ENCODE measurements around the gene LARP1.
A peak's percentile ranks its signal among the peaks of the same experiment; 100 is the strongest.
"Not testable (repeated sequence)": the region's sequence is repeated elsewhere in the genome, so short reads cannot be mapped to it uniquely, and the experiment has no call there.

The LARP1 gene

GRCh38 chr5:154734370-154735248 lies 20.6 kb upstream of the LARP1 start:
- intact Hi-C loops (cut with DNase I) = no loop called here
- no peak for DNase-seq

GRCh38 chr5:154735362-154735761 lies 19.8 kb upstream of the LARP1 start:
- not testable (repeated sequence) for DNase-seq

GRCh38 chr5:154736372-154736771 lies 18.8 kb upstream of the LARP1 start:
- intact Hi-C loops (cut with DNase I); DNase-seq: not testable (repeated sequence)

More at GRCh38 chr5:154735362-154735761, 19.8 kb upstream of the LARP1 start:
- intact Hi-C loops (cut with DNase I) = not testable (repeated sequence)

GRCh38 chr5:154737667-154738320 lies 17.4 kb upstream of the LARP1 start:
- DNase-seq = no peak
- intact Hi-C loops (cut with DNase I) = no loop called here

- intact Hi-C loops (cut with DNase I) = no loop called here
- DNase-seq = peak in 8 of 10 donors; percentile 23 to 93 (median 49)
These were observed 14.7 kb upstream of the LARP1 start for GRCh38 chr5:154740483-154740882.

- intact Hi-C loops (cut with DNase I) = no loop called here
These were observed 14.2 kb upstream of the LARP1 start for GRCh38 chr5:154740957-154741356.

GRCh38 chr5:154741415-154741814 lies 13.8 kb upstream of the LARP1 start:
- intact Hi-C loops (cut with DNase I) = no loop called here
- peak in 1 of 10 donors; percentile 55 for DNase-seq

More at GRCh38 chr5:154740957-154741356, 14.2 kb upstream of the LARP1 start:
- peak in 9 of 10 donors; percentile 32 to 94 (median 73) for DNase-seq

- peak in 2 of 10 donors; percentile 24 to 57 for DNase-seq
- intact Hi-C loops (cut with DNase I) = no loop called here
These were observed 11.4 kb upstream of the LARP1 start for GRCh38 chr5:154743812-154744211.

- intact Hi-C loops (cut with DNase I) = no loop called here
- no peak for DNase-seq
These were observed 9.8 kb upstream of the LARP1 start for GRCh38 chr5:154745349-154745748.

GRCh38 chr5:154749491-154749890 lies 5.7 kb upstream of the LARP1 start:
- intact Hi-C loops (cut with DNase I) = no loop called here
- no peak for DNase-seq

- DNase-seq; intact Hi-C loops (cut with DNase I): not testable (repeated sequence)
These were observed 4.5 kb upstream of the LARP1 start for GRCh38 chr5:154750641-154751040.

GRCh38 chr5:154751854-154752253 lies 3.3 kb upstream of the LARP1 start:
- intact Hi-C loops (cut with DNase I) = no loop called here

GRCh38 chr5:154753792-154754191 lies 1.4 kb upstream of the LARP1 start:
- intact Hi-C loops (cut with DNase I) = no loop called here
- DNase-seq = peak in 3 of 10 donors; percentile 15 to 73 (median 28)

More at GRCh38 chr5:154751854-154752253, 3.3 kb upstream of the LARP1 start:
- DNase-seq = no peak

GRCh38 chr5:154754460-154755360 lies 467 bp upstream of the LARP1 start:
- peak; percentile 97 to 100 (median 98) for DNase-seq
- intact Hi-C loops (cut with DNase I) = loop anchor here (1.0 to 5.0 kb wide), 4 partner anchors 58 to 183 kb away; partner anchors contain the start of genes CNOT8 and GEMIN5

- intact Hi-C loops (cut with DNase I) = loop anchor here (5.0 kb wide), 2 partner anchors 56 to 181 kb away; partner anchors contain the start of gene GEMIN5
- DNase-seq = peak in 7 of 10 donors; percentile 13 to 89 (median 21)
These were observed 1.1 kb downstream of the LARP1 start for GRCh38 chr5:154756009-154756867.

GRCh38 chr5:154756868-154757813 lies 2.0 kb downstream of the LARP1 start:
- intact Hi-C loops (cut with DNase I) = loop anchor here (5.0 kb wide), 2 partner anchors 55 to 180 kb away; partner anchors contain the start of gene GEMIN5
- DNase-seq = peak; percentile 50 to 94 (median 67)

- DNase-seq = no peak
- intact Hi-C loops (cut with DNase I) = loop anchor here (5.0 kb wide), 2 partner anchors 54 to 179 kb away; partner anchors contain the start of gene GEMIN5
These were observed 2.7 kb downstream of the LARP1 start for GRCh38 chr5:154757814-154758406.
